GM12874 (cell line): ENCODE measurements around the gene A1BG.
A peak's percentile ranks its signal among the peaks of the same experiment; 100 is the strongest.

Source experiments
- TF ChIP-seq, protein P1 (sequence below): IDR thresholded peaks from 2 replicates; pipeline ENCODE4 v1.5.1; 2011; ENCODE audit warnings: low read depth, mild to moderate bottlenecking, control low read depth, low read length, moderate library complexity; ENCODE audit not compliant: insufficient read depth

Gene A1BG

DNA sequence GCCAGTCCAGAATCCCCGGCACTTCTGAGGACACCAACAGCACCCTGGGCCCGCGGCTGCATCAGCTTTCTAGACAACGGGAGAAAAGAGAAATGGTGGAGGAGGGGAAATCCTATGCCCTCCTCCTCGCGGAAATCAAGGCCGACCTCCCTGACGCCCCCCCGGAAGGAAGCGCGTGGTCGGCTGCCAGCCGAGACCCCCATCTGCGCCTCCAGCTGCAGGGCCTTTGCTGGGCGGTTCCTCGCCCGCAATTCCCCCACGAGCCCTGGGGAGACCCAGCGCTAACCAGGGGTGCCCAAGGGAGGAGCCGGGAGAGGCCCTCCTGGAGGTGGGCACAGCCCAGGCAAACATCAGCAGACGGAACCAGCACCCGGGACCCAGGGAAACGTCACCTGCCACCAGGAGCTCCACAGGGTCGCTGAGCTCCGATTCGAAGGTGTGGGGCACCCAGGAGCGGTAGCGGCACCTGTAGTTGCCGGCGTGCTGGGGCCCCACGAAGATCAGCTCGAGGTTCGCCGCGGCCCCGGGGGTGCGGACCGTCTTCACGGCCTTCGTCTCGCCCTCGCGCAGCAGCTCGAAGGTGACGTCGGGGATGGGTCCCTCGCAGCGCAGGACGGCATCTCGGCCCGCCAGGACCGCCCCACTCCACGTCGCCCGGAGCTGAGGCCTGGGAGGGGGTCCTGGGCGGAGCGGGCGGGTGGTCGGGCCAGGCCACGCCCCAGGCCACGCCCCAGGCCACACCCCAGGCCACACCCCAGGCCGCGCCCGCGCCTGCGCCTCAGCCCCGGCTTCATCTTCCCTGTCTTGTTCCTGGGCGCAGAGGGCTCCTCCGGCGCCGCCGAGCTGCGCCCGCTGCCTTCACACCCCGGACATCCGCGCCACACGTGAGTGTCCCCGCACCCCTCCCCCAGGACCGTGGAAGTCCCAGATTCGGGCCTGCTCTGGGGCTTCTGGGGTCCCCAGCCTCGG lies 6.0 kb downstream of the A1BG start:
- TF ChIP-seq, protein P1, sequence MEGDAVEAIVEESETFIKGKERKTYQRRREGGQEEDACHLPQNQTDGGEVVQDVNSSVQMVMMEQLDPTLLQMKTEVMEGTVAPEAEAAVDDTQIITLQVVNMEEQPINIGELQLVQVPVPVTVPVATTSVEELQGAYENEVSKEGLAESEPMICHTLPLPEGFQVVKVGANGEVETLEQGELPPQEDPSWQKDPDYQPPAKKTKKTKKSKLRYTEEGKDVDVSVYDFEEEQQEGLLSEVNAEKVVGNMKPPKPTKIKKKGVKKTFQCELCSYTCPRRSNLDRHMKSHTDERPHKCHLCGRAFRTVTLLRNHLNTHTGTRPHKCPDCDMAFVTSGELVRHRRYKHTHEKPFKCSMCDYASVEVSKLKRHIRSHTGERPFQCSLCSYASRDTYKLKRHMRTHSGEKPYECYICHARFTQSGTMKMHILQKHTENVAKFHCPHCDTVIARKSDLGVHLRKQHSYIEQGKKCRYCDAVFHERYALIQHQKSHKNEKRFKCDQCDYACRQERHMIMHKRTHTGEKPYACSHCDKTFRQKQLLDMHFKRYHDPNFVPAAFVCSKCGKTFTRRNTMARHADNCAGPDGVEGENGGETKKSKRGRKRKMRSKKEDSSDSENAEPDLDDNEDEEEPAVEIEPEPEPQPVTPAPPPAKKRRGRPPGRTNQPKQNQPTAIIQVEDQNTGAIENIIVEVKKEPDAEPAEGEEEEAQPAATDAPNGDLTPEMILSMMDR: no peak

DNA sequence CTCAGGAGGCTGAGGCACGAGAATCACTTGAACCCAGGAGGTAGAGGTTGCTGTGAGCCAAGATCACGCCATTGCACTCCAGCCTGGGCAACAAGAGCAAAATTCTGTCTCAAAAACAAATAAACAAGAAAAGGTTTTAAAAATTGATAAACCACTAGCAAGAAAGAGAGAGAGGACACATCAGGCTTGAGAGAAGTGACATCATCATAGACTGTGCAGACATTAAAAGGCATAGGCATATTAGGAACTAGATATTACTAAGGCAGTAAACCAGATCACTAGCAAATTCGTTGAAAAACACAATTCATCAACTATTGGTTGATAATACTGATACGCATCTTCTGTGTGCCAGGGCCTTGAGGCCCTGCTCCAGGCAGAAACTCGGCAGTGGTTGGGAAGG lies 7.7 kb downstream of the A1BG start:
- TF ChIP-seq, protein P1: no peak

DNA sequence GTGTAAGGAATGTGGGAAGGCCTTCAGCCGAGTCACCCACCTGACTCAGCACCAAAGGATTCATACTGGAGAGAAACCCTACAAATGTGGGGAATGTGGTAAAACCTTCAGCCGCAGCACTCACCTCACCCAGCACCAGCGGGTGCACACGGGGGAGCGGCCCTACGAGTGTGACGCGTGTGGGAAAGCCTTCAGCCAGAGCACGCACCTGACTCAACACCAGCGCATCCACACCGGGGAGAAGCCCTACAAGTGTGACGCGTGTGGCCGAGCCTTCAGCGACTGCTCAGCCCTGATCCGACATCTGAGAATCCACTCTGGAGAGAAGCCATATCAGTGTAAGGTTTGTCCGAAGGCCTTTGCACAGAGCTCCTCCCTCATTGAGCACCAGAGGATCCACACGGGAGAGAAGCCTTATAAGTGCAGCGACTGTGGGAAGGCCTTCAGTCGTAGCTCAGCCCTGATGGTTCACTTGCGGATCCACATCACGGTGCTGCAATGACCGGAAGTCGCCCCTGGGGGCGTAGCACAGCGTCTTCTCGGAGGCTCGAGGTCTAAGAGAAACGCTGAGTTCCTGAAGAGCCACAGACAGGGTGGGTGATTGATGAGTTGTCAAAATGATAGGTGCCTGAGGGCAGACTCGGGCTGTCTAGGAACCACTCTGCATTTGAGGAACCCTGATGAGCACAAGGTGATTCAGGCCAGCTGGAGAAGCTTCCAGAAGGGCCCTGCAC lies 14.3 kb downstream of the A1BG start:
- TF ChIP-seq, protein P1: 0 out of 2 replicates have a peak, but pooled peaks have one; percentile 9

DNA sequence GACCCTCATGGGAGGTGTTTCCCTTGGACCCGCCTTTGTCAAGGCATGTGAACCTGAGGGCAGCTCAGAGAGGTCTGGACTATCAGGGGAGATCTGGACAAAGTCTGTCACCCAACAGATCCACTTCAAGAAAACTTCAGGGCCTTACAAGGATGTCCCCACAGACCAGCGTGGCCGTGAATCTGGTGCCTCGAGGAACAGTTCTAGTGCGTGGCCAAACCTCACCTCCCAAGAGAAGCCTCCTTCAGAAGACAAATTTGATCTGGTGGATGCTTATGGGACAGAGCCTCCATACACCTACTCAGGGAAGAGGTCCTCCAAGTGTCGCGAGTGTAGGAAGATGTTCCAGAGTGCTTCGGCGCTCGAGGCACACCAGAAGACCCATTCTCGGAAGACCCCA lies 15.0 kb downstream of the A1BG start:
- TF ChIP-seq, protein P1: no peak

DNA sequence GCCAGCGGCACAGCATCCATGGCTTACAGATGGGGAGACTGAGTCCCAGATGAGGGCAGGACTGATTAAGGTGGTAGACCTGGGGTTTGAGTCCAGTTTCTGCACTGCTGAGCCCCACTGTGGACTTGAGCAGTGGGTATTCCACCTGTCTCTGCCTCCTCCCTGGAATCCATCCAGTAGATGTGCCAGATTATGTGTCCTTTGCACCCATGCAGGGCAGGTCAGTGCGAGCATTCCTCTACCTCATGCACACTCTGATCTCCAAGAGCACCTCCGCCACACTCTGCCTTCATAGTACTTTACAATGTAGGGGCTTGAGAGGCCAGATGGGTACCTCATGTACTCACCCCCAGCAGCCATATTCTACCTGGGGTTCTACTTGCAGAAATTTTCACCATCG lies 16.5 kb downstream of the A1BG start:
- TF ChIP-seq, protein P1: no peak

DNA sequence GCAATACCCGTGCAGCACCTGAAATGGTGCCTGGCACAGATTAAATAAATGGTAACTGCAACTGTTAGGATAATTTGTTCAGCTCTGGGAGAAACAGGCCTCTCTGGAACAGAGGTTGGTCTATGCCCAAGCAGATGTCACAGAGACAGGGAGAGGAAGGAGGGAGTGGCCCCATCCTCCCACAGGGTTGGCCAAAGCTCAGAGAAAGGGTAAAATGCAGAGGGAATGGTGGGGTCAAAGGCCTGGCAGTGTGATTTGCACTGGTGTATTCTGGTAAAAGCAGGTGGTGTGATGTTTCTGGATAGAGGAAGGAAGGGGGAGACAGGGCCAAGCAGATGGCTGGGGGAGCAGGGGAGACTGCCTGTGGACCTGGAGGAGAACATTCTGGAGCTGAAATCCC lies 17.1 kb downstream of the A1BG start:
- TF ChIP-seq, protein P1: no peak

DNA sequence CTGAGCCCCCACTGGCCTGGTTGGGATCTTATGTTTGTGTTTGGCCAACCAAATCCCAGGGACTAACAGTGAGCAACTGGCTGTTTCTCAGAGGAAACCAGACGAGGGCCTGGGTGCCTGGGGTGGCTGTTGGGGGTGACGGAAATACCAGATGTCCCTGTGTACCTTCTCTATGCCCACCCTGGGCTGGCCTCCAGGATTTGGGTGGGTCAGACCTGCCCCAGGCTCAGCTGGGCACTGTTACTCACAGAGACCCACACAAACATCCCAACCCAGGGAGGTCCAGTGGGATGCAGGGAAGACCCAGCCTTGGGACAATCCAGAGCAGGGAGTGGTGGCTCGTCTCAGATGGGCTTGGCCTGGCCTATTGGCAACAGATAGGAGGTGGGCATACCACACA lies 17.7 kb downstream of the A1BG start:
- TF ChIP-seq, protein P1: no peak
